Endothelial cell of umbilical vein (primary cell): Measurements from ENCODE around the gene PSG4. TPM values are rescaled to one million over a fixed set of nuclear protein-coding genes. Genes with fewer than 3 reads are reported as not detected.
"Not testable (repeated sequence)": the region's sequence is repeated elsewhere in the genome, so short reads cannot be mapped to it uniquely, and the experiment has no call there.

ENCODE experiments used
- Bru-seq: library from RNA; stranded (reverse); fragments of 400-500 nt; gene quantifications from one replicate; lab custom pipeline; 2021; lab: Mats Ljungman, UMichigan
- BruChase-seq, 2 experiments: library from RNA; stranded (reverse); fragments of 400-500 nt; gene quantifications; one replicate each; lab custom pipeline; 2021; lab: Mats Ljungman, UMichigan
- BruUV-seq: library from RNA; stranded (reverse); fragments of 400-500 nt; replicated peaks from 2 replicates; lab custom pipeline; 2021; lab: Mats Ljungman, UMichigan
- CTCF ChIA-PET: fragments of 300-600, 350-600 bp; sonication (Branson Sonifier 250); formaldehyde crosslinking; loops from one replicate; lab custom pipeline; 2021; ENCODE audit warnings: antibody characterized with exemption, inconsistent platforms; lab: Charles Lee
- POLR2A ChIA-PET: fragments of 300-600, 350-600 bp; sonication (Branson Sonifier 250); formaldehyde crosslinking; loops from one replicate; lab custom pipeline; 2021; ENCODE audit warnings: antibody characterized with exemption, inconsistent platforms; lab: Charles Lee
- DNase-seq: peaks from one replicate; pipeline ENCODE4 v3.0.0-alpha.2; 2011; ENCODE audit warnings: low read depth, low spot score
- FAIRE-seq: peaks from 2 replicates; lab custom pipeline; 2011; peaks lifted over from hg19 to GRCh38; lab: Jason Lieb, UNC
- H2AFZ ChIP-seq: 2 replicates; pipeline ENCODE4 v1.6.0; 2012; ENCODE audit warnings: low read depth, low read length, control low read depth, inconsistent platforms
- H3K27ac ChIP-seq: 2 replicates; pipeline ENCODE4 v1.5.1; 2011; ENCODE audit warnings: low read depth, mild to moderate bottlenecking, control low read depth, low read length, moderate library complexity; ENCODE audit not compliant: insufficient read depth
- H3K27me3 ChIP-seq, 2 experiments: 2 replicates each; pipeline versions ENCODE4 v1.6.0 to v1.6.1; 2011; ENCODE audit warnings: low read length in 2 of 2, mixed read lengths in 1 of 2; ENCODE audit not compliant: control insufficient read depth in 2 of 2, insufficient read depth in 2 of 2
- H3K36me3 ChIP-seq, 2 experiments: 2 replicates in 1 of 2; 3 replicates in 1 of 2; pipeline ENCODE4 v1.5.1; 2011; ENCODE audit warnings: low read length in 2 of 2, mild to moderate bottlenecking in 1 of 2, moderate library complexity in 1 of 2; ENCODE audit not compliant: control insufficient read depth in 2 of 2, insufficient read depth in 2 of 2; ENCODE audit errors: extremely low read depth in 1 of 2
- H3K4me1 ChIP-seq: 3 replicates; pipeline ENCODE4 v1.5.1; 2011; ENCODE audit warnings: mild to moderate bottlenecking, low read length; ENCODE audit not compliant: control insufficient read depth, insufficient read depth; ENCODE audit errors: extremely low read depth
- H3K4me2 ChIP-seq: 2 replicates; pipeline ENCODE4 v1.6.1; 2011; ENCODE audit warnings: low read length, control low read depth, mixed read lengths; ENCODE audit not compliant: insufficient read depth
- H3K4me3 ChIP-seq, 3 experiments: fragments of 200-600 bp in 1 of 3; sonication (generic), shearing (Covaris generic) in 1 of 3; replicated peaks in 1 of 3; 2 replicates each; pipeline ENCODE4 v1.5.1; 2011 to 2016; ENCODE audit warnings: control low read depth in 3 of 3, low read length in 3 of 3, mild to moderate bottlenecking in 2 of 3, inconsistent platforms in 1 of 3, low read depth in 1 of 3, moderate library complexity in 1 of 3; ENCODE audit not compliant: insufficient read depth in 1 of 3
- H3K79me2 ChIP-seq: 2 replicates; pipeline ENCODE4 v1.6.0; 2012; ENCODE audit warnings: low read length, inconsistent platforms; ENCODE audit not compliant: control insufficient read depth, insufficient read depth
- H3K9ac ChIP-seq: replicated peaks from 2 replicates; pipeline ENCODE3; 2011; ENCODE audit warnings: low read length, control low read depth; ENCODE audit not compliant: insufficient read depth; ENCODE audit errors: extremely low read depth
- H3K9me1 ChIP-seq: replicated peaks from 3 replicates; pipeline ENCODE4 v1.6.0; 2011; ENCODE audit warnings: mild to moderate bottlenecking, low read length; ENCODE audit not compliant: control insufficient read depth, insufficient read depth; ENCODE audit errors: extremely low read depth
- H3K9me3 ChIP-seq: replicated peaks from 2 replicates; pipeline ENCODE4 v1.5.1; 2012; ENCODE audit warnings: low read length, inconsistent platforms; ENCODE audit not compliant: control insufficient read depth, insufficient read depth
- H4K20me1 ChIP-seq: replicated peaks from 2 replicates; pipeline ENCODE3; 2011; ENCODE audit warnings: mild to moderate bottlenecking, low read length; ENCODE audit not compliant: control insufficient read depth, insufficient read depth; ENCODE audit errors: extremely low read depth
- dilution Hi-C: fragments of 300-500 bp; cut with MboI; formaldehyde crosslinking; loops from one replicate; pipeline ENCODE4 v1.15.0; 2019; ENCODE audit warnings: low sequenced_read_pairs; ENCODE audit not compliant: extremely low pct_ligation_motif_present
- intact Hi-C: fragments of 100-400 bp; cut with micrococcal nuclease; formaldehyde crosslinking; loops from one replicate; pipeline ENCODE4 v1.10.0; 2022
- long read RNA-seq: library from polyadenylated mRNA; stranded (forward); transcript quantifications from one replicate; pipeline ENCODE4 v2.0.0, GENCODE V29; 2021
- polyA minus RNA-seq, 3 experiments: library from RNA; depleted of rRNA, polyadenylated mRNA; stranded (reverse); fragments of >200 nt; gene quantifications; 1 replicate in 1 of 3; 2 replicates in 2 of 3; pipeline ENCODE4 v1.2.3, GENCODE V29; 2011
- polyA plus RNA-seq, 4 experiments: library from polyadenylated mRNA; depleted of rRNA in 3 of 4; stranded (reverse) in 3 of 4; unstranded in 1 of 4; fragments of >200 nt; gene quantifications; 2 replicates each; pipeline versions ENCODE4 v1.2.1 to v1.2.3, GENCODE V29; 2011 to 2012; ENCODE audit warnings: missing spikeins in 1 of 4
- total RNA-seq: library from RNA; stranded (reverse); gene quantifications from 2 replicates; pipeline ENCODE4 v1.2.3, GENCODE V29; 2021

Gene PSG4
- total RNA-seq (3.6 TPM in 1 of 2 replicates, not detected in the other), polyA plus RNA-seq (0.29 and 0.30 TPM in 2 replicates), polyA minus RNA-seq (not detected in 2 replicates), Bru-seq, nascent RNA (percentile 33 among the genes with signal in this experiment), BruChase-seq, experiment 1, labeled RNA remaining after a 6-hour chase (percentile 13 among the genes with signal in this experiment), BruChase-seq, experiment 2, labeled RNA remaining after a 2-hour chase (percentile 7 among the genes with signal in this experiment)
- 0.10 and 0.14 TPM in 2 replicates for polyA plus RNA-seq (2011; cell fraction: cytosol; rRNA removed)
- 0.35 and 0.53 TPM in 2 replicates for polyA plus RNA-seq (2011; cell fraction: nucleus; rRNA removed)
- not detected in 2 replicates for polyA plus RNA-seq (2012)
- polyA minus RNA-seq (2011; cell fraction: cytosol; rRNA and poly(A)+ RNA removed), result not detected
- not detected in 2 replicates for polyA minus RNA-seq (2011; cell fraction: nucleus; rRNA and poly(A)+ RNA removed)
- long read RNA-seq, result 0 reads

- DNase-seq, BruUV-seq, H3K27me3 ChIP-seq, H3K4me2 ChIP-seq, H3K9me1 ChIP-seq, POLR2A ChIA-PET, H3K9ac ChIP-seq, H3K4me3 ChIP-seq, dilution Hi-C loops, H3K36me3 ChIP-seq, FAIRE-seq, H3K4me1 ChIP-seq, H3K9me3 ChIP-seq, H2AFZ ChIP-seq, H3K79me2 ChIP-seq, intact Hi-C loops, H4K20me1 ChIP-seq, CTCF ChIA-PET, H3K27ac ChIP-seq: not testable (repeated sequence)
These were observed at the start of gene PSG4 for GRCh38 chr19:43205471-43206105. Gene PSG4, minus strand, starts transcription at chr19:43205638. Its CDS starts 102 bp downstream, at chr19:43205536.

DNA sequence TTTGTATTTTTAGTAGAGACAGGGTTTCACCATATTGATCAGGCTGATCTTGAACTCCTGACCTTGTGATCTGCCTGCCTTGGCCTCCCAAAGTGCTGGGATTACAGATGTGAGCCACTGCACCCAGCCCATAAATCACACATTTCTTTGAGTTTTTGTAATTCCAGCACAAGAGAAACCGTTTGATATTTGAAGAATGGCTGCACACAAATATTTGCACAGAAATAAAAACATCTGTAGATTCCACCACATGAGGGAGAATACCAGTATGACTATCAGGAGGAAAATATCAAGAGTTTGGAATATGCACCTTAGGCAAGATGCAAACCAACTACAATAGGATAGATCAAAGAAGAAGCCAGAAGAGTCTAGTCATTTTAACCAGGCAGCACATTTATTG is 46.0 kb upstream of the PSG4 start:
- POLR2A ChIA-PET, H3K36me3 ChIP-seq, H3K79me2 ChIP-seq, H4K20me1 ChIP-seq, H2AFZ ChIP-seq, intact Hi-C loops, dilution Hi-C loops, DNase-seq, H3K27ac ChIP-seq, H3K4me2 ChIP-seq, FAIRE-seq, H3K27me3 ChIP-seq, H3K9me1 ChIP-seq, H3K4me1 ChIP-seq, H3K9ac ChIP-seq, CTCF ChIA-PET, H3K4me3 ChIP-seq, H3K9me3 ChIP-seq, BruUV-seq: not testable (repeated sequence)

GRCh38 chr19:43250296-43250695 is 44.9 kb upstream of the PSG4 start:
- H3K27me3 ChIP-seq, H3K4me1 ChIP-seq, H3K4me2 ChIP-seq, DNase-seq, H4K20me1 ChIP-seq, POLR2A ChIA-PET, dilution Hi-C loops, CTCF ChIA-PET, H3K4me3 ChIP-seq, H3K27ac ChIP-seq, BruUV-seq, H3K79me2 ChIP-seq, FAIRE-seq, H3K9me1 ChIP-seq, H3K9me3 ChIP-seq, intact Hi-C loops, H2AFZ ChIP-seq, H3K9ac ChIP-seq, H3K36me3 ChIP-seq: not testable (repeated sequence)

DNA sequence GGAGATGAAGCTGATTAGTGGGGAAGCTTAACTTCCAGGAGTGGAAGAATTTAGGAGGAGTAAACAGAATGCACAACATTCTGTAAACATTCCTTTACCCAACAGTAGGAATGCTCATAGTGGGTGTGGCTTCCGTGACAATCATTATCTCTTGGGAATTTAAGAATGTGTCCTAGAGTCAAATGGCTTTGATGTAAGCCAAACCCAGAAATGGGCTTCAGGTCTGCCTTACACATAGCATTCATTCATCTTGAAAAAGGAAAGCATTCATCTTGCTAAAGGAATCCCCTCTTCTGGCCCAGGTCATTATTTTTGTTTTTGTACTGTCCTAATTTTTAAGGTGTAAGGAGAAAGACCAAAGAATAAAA is 43.2 kb upstream of the PSG4 start:
- intact Hi-C loops, FAIRE-seq: not testable (repeated sequence)

More for the DNA sequence above, 43.2 kb upstream of the PSG4 start:
- H3K79me2 ChIP-seq, BruUV-seq, H2AFZ ChIP-seq, H3K9me1 ChIP-seq, H3K27ac ChIP-seq, H3K9me3 ChIP-seq, H3K4me1 ChIP-seq, H4K20me1 ChIP-seq, H3K9ac ChIP-seq, H3K27me3 ChIP-seq, DNase-seq, dilution Hi-C loops, CTCF ChIA-PET, POLR2A ChIA-PET, H3K4me2 ChIP-seq, H3K36me3 ChIP-seq, H3K4me3 ChIP-seq: not testable (repeated sequence)
